ENCODE measurements around the gene TTYH1.

DNA sequence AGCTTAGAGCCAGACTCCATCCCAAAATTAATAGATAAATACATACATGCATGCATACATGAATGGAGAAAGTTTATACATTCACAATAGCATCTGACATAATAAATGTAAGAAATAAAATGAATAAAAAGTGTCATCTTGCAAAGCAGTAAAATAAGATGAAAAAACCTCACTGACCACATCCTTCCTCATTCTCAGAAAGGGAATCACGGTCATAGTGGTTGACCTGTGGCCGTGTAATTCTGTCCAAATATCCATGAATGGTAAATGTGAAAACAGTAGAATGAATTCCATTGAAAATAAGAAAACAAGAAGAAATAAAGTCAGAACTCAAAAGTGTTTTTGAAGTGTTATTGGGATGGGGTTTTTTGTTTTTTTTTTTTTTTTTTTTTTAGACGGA, 67.6 kb downstream of the TTYH1 start:
- TF ChIP-seq, protein P1, sequence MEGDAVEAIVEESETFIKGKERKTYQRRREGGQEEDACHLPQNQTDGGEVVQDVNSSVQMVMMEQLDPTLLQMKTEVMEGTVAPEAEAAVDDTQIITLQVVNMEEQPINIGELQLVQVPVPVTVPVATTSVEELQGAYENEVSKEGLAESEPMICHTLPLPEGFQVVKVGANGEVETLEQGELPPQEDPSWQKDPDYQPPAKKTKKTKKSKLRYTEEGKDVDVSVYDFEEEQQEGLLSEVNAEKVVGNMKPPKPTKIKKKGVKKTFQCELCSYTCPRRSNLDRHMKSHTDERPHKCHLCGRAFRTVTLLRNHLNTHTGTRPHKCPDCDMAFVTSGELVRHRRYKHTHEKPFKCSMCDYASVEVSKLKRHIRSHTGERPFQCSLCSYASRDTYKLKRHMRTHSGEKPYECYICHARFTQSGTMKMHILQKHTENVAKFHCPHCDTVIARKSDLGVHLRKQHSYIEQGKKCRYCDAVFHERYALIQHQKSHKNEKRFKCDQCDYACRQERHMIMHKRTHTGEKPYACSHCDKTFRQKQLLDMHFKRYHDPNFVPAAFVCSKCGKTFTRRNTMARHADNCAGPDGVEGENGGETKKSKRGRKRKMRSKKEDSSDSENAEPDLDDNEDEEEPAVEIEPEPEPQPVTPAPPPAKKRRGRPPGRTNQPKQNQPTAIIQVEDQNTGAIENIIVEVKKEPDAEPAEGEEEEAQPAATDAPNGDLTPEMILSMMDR (IDR thresholded peaks at IDR 0.05), result no peak
- TF ChIP-seq POLR2A (IDR thresholded peaks at IDR 0.05) (no peak), EP300 (IDR thresholded peaks at IDR 0.05) (no peak)
